Neutrophil (primary cell): Measurements from ENCODE around the gene STAG1.

Experiments used
- H3K27ac ChIP-seq: fragments of 200-600 bp; sonication (generic); 2 replicates; pipeline ENCODE4 v1.5.1; 2016; ENCODE audit warnings: mild to moderate bottlenecking, moderate library complexity
- H3K27me3 ChIP-seq: fragments of 200-600 bp; sonication (generic); 2 replicates; pipeline ENCODE4 v1.6.0; 2016; ENCODE audit warnings: mild to moderate bottlenecking
- H3K36me3 ChIP-seq: fragments of 200-600 bp; sonication (generic); 2 replicates; pipeline ENCODE4 v1.5.1; 2017
- H3K4me1 ChIP-seq, 2 experiments: fragments of 200-600 bp in 1 of 2; sonication (generic) in 1 of 2; 1 replicate in 1 of 2; 2 replicates in 1 of 2; pipeline versions ENCODE4 v1.5.1 to v1.6.1; 2013 to 2016; ENCODE audit warnings: low read depth in 1 of 2, low read length in 1 of 2, mild to moderate bottlenecking in 1 of 2, moderate library complexity in 1 of 2; ENCODE audit not compliant: control insufficient read depth in 1 of 2, insufficient read depth in 1 of 2
- H3K4me3 ChIP-seq, 2 experiments: fragments of 200-600 bp in 1 of 2; sonication (generic) in 1 of 2; 1 replicate in 1 of 2; 2 replicates in 1 of 2; pipeline ENCODE4 v1.5.1; 2013 to 2016; ENCODE audit warnings: low read depth in 1 of 2, low read length in 1 of 2, mild to moderate bottlenecking in 1 of 2, moderate library complexity in 1 of 2
- H3K9me3 ChIP-seq: fragments of 200-600 bp; sonication (generic); 2 replicates; pipeline ENCODE4 v1.5.1; 2016
- CTCF ChIP-seq: fragments of 200-600 bp; sonication (generic); IDR thresholded peaks from 2 replicates; pipeline ENCODE4 v1.5.1; 2016; ENCODE audit warnings: antibody characterized with exemption

The STAG1 gene

DNA sequence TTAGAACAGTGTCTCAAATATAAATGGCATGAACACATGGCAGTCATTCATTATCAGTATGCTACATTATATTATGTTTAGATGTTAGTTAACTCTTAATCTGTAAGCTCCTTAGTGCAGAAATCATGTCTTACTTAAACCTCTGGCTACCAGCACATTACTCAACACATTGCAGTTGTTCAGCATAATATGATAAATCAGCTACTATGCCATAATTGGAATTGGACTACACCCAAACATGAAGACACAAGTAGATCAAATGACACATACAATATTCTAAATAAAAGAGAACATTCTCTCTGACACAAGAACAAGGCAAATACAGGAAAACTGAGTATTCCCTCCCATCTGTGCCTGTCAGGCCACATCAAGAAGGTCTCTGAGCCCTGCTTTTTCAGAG is 385.9 kb downstream of the STAG1 start:
- Histone ChIP-seq H3K27ac (no peak overlapping the region), H3K9me3 (no peaks in the 10 kb centered on the region), H3K4me1 (no peaks in the 10 kb centered on the region), H3K36me3 (peaks cover 32% of the 10 kb centered on the region), H3K27me3 (no peaks in the 10 kb centered on the region), H3K4me3 (no peak overlapping the region)
- no peak for TF ChIP-seq CTCF

DNA sequence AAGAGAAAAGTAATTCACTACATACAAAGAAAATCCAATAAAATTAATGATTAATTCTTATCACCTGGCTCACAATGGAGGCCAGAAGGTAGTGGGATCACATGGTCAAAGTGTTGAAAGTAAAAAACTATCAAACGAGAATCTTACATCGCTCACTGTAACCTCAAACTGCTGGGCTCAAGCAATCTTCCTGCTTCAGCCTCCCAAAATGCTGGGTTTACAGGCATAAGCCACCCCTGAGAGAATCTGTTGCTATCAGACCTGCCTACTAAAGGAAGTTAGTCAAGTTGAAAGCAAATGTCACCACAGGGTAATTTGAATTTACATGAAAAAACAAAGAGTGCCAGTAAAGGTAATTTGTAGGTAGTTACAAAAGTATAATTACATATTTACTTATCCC is 398.7 kb downstream of the STAG1 start:
- Histone ChIP-seq H3K4me3 (no peak overlapping the region), H3K27me3 (no peaks in the 10 kb centered on the region), H3K9me3 (no peaks in the 10 kb centered on the region), H3K27ac (no peak overlapping the region), H3K36me3 (peaks cover 17% of the 10 kb centered on the region), H3K4me1 (no peaks in the 10 kb centered on the region)
- no peak for TF ChIP-seq CTCF

GRCh38 chr3:136351905-136352304 is 400.3 kb downstream of the STAG1 start:
- Histone ChIP-seq H3K9me3 (no peaks in the 10 kb centered on the region), H3K27ac (no peak overlapping the region), H3K27me3 (no peaks in the 10 kb centered on the region), H3K4me1 (no peaks in the 10 kb centered on the region), H3K36me3 (peaks cover 23% of the 10 kb centered on the region), H3K4me3 (no peak overlapping the region)
- no peak for TF ChIP-seq CTCF

- H3K9me3 ChIP-seq = no peaks in the 10 kb centered on the region
- H3K36me3 ChIP-seq = peaks cover 23% of the 10 kb centered on the region
- no peaks in the 10 kb centered on the region for H3K27me3 ChIP-seq
- H3K4me3 ChIP-seq = no peak overlapping the region
- no peak overlapping the region for H3K27ac ChIP-seq
- H3K4me1 ChIP-seq = no peaks in the 10 kb centered on the region
- TF ChIP-seq CTCF = no peak
These were observed 400.8 kb downstream of the STAG1 start for GRCh38 chr3:136351351-136351750.

DNA sequence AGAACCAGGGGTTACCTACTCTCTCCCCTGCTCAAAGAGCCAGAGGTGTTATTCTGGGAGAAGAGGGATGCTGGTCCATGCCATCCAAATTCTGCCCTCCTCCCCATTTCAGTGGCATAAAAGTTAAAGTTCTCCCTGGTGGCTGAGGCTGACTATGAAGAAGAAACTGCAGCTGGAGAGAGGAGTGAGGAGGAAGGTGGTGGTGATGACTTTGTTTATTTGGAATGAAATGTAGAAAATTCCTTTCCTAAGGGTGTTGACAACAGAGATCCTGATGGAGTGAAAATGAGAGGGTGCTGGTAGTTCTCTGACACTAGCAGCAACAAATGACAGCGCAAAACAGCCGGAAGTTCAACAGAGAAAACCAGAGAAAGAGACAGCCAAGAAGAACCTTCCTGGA is 401.6 kb downstream of the STAG1 start:
- Histone ChIP-seq H3K9me3 (no peaks in the 10 kb centered on the region), H3K27ac (no peak overlapping the region), H3K36me3 (peaks cover 23% of the 10 kb centered on the region), H3K27me3 (no peaks in the 10 kb centered on the region), H3K4me1 (no peaks in the 10 kb centered on the region), H3K4me3 (no peak overlapping the region)
- no peak for TF ChIP-seq CTCF

DNA sequence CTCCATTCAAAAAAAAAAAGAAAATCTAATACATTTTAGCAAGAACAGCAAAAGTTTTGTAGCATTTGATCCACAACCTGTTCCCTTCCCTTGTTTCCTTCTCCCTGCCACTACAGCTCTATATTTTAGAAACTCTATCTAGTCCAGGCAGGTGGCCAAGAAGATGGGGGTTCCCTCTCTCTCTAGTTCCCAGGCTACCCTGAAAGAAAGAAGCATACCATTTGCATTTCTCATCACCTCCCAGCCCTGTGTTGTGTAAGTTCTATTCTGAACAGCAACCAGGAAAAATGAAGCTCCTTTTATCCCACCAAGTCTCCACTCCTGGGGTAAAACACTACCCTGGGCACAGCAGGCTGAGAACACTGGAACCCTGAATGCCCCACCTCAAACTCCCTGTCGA is 402.0 kb downstream of the STAG1 start:
- H3K9me3 ChIP-seq = no peaks in the 10 kb centered on the region
- no peak overlapping the region for H3K27ac ChIP-seq
- no peak for TF ChIP-seq CTCF
- no peak overlapping the region for H3K4me3 ChIP-seq
- H3K27me3 ChIP-seq = no peaks in the 10 kb centered on the region
- no peaks in the 10 kb centered on the region for H3K4me1 ChIP-seq
- H3K36me3 ChIP-seq = peaks cover 23% of the 10 kb centered on the region
